ENCODE results near the gene FAXC. TPM values are rescaled to one million over a fixed set of nuclear protein-coding genes. Genes with fewer than 3 reads are reported as not detected.

The FAXC gene
- total and polyA plus RNA-seq, 9 donors: 1.2 to 4.8 (median 2.5) TPM

DNA sequence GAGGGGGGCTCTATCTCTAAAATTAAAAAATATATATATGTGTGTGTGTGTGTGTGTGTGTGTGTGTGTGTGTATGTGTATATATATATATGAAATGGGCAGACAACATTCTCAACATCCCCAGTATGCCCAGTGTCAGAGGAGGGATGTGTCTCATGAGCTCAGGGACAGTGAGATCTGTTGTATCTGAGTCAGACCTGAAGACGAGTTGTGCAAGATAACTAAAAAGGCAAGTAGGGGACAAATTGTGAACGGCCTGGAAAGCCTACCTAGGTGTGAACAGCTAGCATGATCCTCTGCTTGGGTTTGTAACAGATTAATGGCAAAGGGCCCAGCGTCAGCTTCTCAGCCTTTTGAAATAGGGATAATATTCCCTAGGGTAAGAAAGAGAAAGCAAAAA is 124.3 kb downstream of the FAXC start:
- Histone ChIP-seq H3K4me3 (ENCODE audit: low read length) (no peak overlapping the region), H3K9me3 (replicated peaks; ENCODE audit: control insufficient read depth, low read depth, low read length) (no peaks in the 10 kb centered on the region), H3K4me1 (ENCODE audit: control insufficient read depth, insufficient read depth, low read length) (no peaks in the 10 kb centered on the region), H3K27ac (ENCODE audit: low read length) (no peak overlapping the region), H3K36me3 (ENCODE audit: control insufficient read depth, insufficient read depth, low read length) (no peaks in the 10 kb centered on the region), H3K27me3 (ENCODE audit: control insufficient read depth, insufficient read depth, low read length) (no peaks in the 10 kb centered on the region)
- 81% methylated on average over 2 of the region's 3 CpGs for WGBS (ENCODE audit: insufficient coverage)
- no peak for DNase-seq

Other genes with a start within 250 kb of the FAXC start
- gene COQ3, start 44.5 kb upstream of the FAXC start, total RNA-seq: 7.5 TPM
- 1 to 10 TPM; 7.9 to 9.6 (median 8.4) TPM for gene COQ3, start 44.5 kb upstream of the FAXC start, polyA plus RNA-seq (ENCODE audit: insufficient read depth in 1 of 8, insufficient read length in 8 of 8, low replicate concordance in 1 of 8)
- gene PNISR, start 75.6 kb upstream of the FAXC start, total RNA-seq: 77.2 TPM
- 100 to 1,000 TPM; 103 to 159 (median 115) TPM for gene PNISR, start 75.6 kb upstream of the FAXC start, polyA plus RNA-seq (ENCODE audit: insufficient read depth in 1 of 8, insufficient read length in 8 of 8, low replicate concordance in 1 of 8)
- 11.7 TPM for gene USP45, start 165.7 kb upstream of the FAXC start, total RNA-seq
- 1 to 10 TPM; 3.6 to 8.5 (median 6.0) TPM for gene USP45, start 165.7 kb upstream of the FAXC start, polyA plus RNA-seq (ENCODE audit: insufficient read depth in 1 of 8, insufficient read length in 8 of 8, low replicate concordance in 1 of 8)
- gene CCNC, start 219.0 kb upstream of the FAXC start, total RNA-seq: 37.2 TPM
- gene CCNC, start 219.0 kb upstream of the FAXC start, polyA plus RNA-seq (ENCODE audit: insufficient read depth in 1 of 8, insufficient read length in 8 of 8, low replicate concordance in 1 of 8): 10 to 100 TPM; 35.5 to 51.7 (median 43.0) TPM